Transverse colon (tissue), 4 donors: ENCODE results near the gene WDR64. TPM values are rescaled to one million over a fixed set of nuclear protein-coding genes. Genes with fewer than 3 reads are reported as not detected.

Source experiments
- DNase-seq: peaks from one replicate; pipeline ENCODE4 v3.0.0-alpha.2; 2019
- H3K27ac ChIP-seq, 4 donors: fragments of 200-600 bp; sonication (generic); 2 replicates each; pipeline ENCODE4 v1.5.1; 2016 to 2018; ENCODE audit warnings: inconsistent platforms in 4 of 4
- H3K27me3 ChIP-seq: fragments of 200-600 bp; sonication (generic); 2 replicates; pipeline ENCODE4 v1.5.1; 2017; ENCODE audit warnings: inconsistent platforms
- H3K36me3 ChIP-seq, 4 donors: fragments of 200-600 bp; sonication (generic); 2 replicates each; pipeline ENCODE4 v1.5.1; 2017 to 2019; ENCODE audit warnings: inconsistent platforms in 4 of 4
- H3K4me1 ChIP-seq, 4 donors: fragments of 200-600 bp; sonication (generic); 2 replicates each; pipeline ENCODE4 v1.5.1; 2017 to 2020; ENCODE audit warnings: inconsistent platforms in 4 of 4
- H3K4me3 ChIP-seq, 4 donors: fragments of 200-600 bp; sonication (generic); 1 replicate in 1 of 4; 2 replicates in 3 of 4; pipeline versions ENCODE4 v1.5.1 to v1.6.1; 2017 to 2019; ENCODE audit warnings: inconsistent platforms in 4 of 4
- H3K9me3 ChIP-seq, 2 donors: fragments of 200-600 bp; sonication (generic); 2 replicates each; pipeline ENCODE4 v1.5.1; 2017 to 2019; ENCODE audit warnings: inconsistent platforms in 2 of 2
- CTCF ChIP-seq, 5 experiments: fragments of 200-600 bp in 3 of 5; fragments of 450-650 bp in 2 of 5; sonication (generic) in 3 of 5; IDR thresholded peaks; 1 replicate in 2 of 5; 2 replicates in 3 of 5; pipeline ENCODE4 v1.5.1; 2016 to 2017; ENCODE audit warnings: antibody characterized with exemption in 5 of 5, inconsistent platforms in 3 of 5, mild to moderate bottlenecking in 2 of 5, moderate library complexity in 1 of 5
- EP300 ChIP-seq: sonication (generic); formaldehyde crosslinking; IDR thresholded peaks from one replicate; pipeline ENCODE4 v1.6.1; 2017; ENCODE audit warnings: antibody characterized with exemption, low read depth
- POLR2A ChIP-seq: fragments of 450-650 bp; IDR thresholded peaks from one replicate; pipeline ENCODE4 v1.6.1; 2016; ENCODE audit warnings: antibody characterized with exemption, mild to moderate bottlenecking, moderate library complexity
- POLR2AphosphoS5 ChIP-seq, 3 donors: sonication (generic); formaldehyde crosslinking; IDR thresholded peaks; one replicate each; pipeline ENCODE4 v1.6.1; 2016; ENCODE audit warnings: antibody characterized with exemption in 3 of 3
- WGBS, 2 donors: methylation state at CpG; one replicate each; pipeline ENCODE4 v1.1.5; 2018; ENCODE audit warnings: low coverage in 1 of 2; 5-methylcytosine and 5-hydroxymethylcytosine counted together
- in situ Hi-C, 4 donors: fragments of 200-750 bp; cut with MboI; loops; one replicate each; pipeline versions ENCODE4 v1.15.0 to v1.15.1; 2017; ENCODE audit warnings: low sequenced_read_pairs in 3 of 4, low pct_ligation_motif_present in 1 of 4, low pct_unique_long_range_greater_than_20kb in 1 of 4
- intact Hi-C: fragments of 100-400 bp; cut with DNase I; formaldehyde crosslinking; loops from one replicate; pipeline ENCODE4 v1.15.1; 2023; ENCODE audit warnings: low total_unique reads
- total RNA-seq, 4 donors: library from RNA; depleted of rRNA; stranded (reverse); fragments of >200 nt; gene quantifications; one replicate each; pipeline ENCODE4 v1.1.0, GENCODE V29; 2016

Gene WDR64
- total RNA-seq, 4 donors from 2014 or later = not detected

GRCh38 chr1:241846862-241847539 lies 194.9 kb downstream of the WDR64 start:
- no peak for DNase-seq
- Histone ChIP-seq H3K27ac (peak overlapping the region in 3 of 4 donors; percentile 96 to 99 (median 96)), H3K36me3 (no peaks in the 10 kb centered on the region), H3K4me3 (peak overlapping the region in 3 of 4 donors; percentile 60 to 76 (median 69)), H3K27me3 (no peaks in the 10 kb centered on the region), H3K4me1 (peaks cover 6 to 16% (median 13%) of the 10 kb centered on the region in 4 donors), H3K9me3 (no peaks in the 10 kb centered on the region)
- no peak for TF ChIP-seq EP300
- TF ChIP-seq POLR2A = no peak
- TF ChIP-seq CTCF (IDR thresholded peaks at IDR 0.05) = no peak
- TF ChIP-seq POLR2AphosphoS5 (IDR thresholded peaks at IDR 0.05) = no peak
- in situ Hi-C loops (loop anchor here in 3 of 4 donors (25.0 kb wide), 3 partner anchors 235 to 335 kb away; partner anchors contain the start of genes FH (in 1 of the 3) and KMO (in 1 of the 3)), intact Hi-C loops (no loop called here)
- WGBS, 2 donors = 91 to 100% methylated on average over 3 to 4 of the region's 4 CpGs

GRCh38 chr1:241847540-241847795 lies 195.4 kb downstream of the WDR64 start:
- TF ChIP-seq EP300 (no peak), CTCF (IDR thresholded peaks at IDR 0.05) (no peak), POLR2AphosphoS5 (IDR thresholded peaks at IDR 0.05) (no peak), POLR2A (no peak)
- in situ Hi-C loops = loop anchor here in 3 of 4 donors (25.0 kb wide), 3 partner anchors 235 to 335 kb away; partner anchors contain the start of genes FH (in 1 of the 3) and KMO (in 1 of the 3)
- Histone ChIP-seq H3K27ac (peak overlapping the region; percentile 96 to 99 (median 96)), H3K9me3 (no peaks in the 10 kb centered on the region), H3K4me3 (peak overlapping the region; percentile 60 to 98 (median 72)), H3K4me1 (peaks cover 6 to 16% (median 13%) of the 10 kb centered on the region in 4 donors), H3K36me3 (no peaks in the 10 kb centered on the region), H3K27me3 (no peaks in the 10 kb centered on the region)
- intact Hi-C loops = no loop called here
- DNase-seq = no peak
- 3 to 7% methylated on average over 5 to 6 of the region's 6 CpGs for WGBS, 2 donors

- H3K4me1 ChIP-seq = peaks cover 6 to 16% (median 13%) of the 10 kb centered on the region in 4 donors
- H3K27me3 ChIP-seq = no peaks in the 10 kb centered on the region
- DNase-seq = peak; percentile 88
- peak within 1 kb of the TSS; percentile 60 to 98 (median 72) for H3K4me3 ChIP-seq
- in situ Hi-C loops (loop anchor here in 3 of 4 donors (25.0 kb wide), 3 partner anchors 236 to 336 kb away; partner anchors contain the start of genes FH (in 1 of the 3) and KMO (in 1 of the 3)), intact Hi-C loops (no loop called here)
- H3K9me3 ChIP-seq = no peaks in the 10 kb centered on the region
- TF ChIP-seq EP300 = no peak
- TF ChIP-seq POLR2AphosphoS5 (IDR thresholded peaks at IDR 0.05) = peak in 1 of 3 donors; percentile 32
- TF ChIP-seq CTCF (IDR thresholded peaks at IDR 0.05) = peak in 4 of 5 experiments; percentile 8 to 21 (median 14)
- TF ChIP-seq POLR2A = peak; percentile 17
- WGBS, 2 donors = 0 to 1% methylated on average over 17 to 63 of the region's 68 CpGs
- H3K27ac ChIP-seq = peak within 1 kb of the TSS; percentile 96 to 99 (median 96)
- no peaks in the 10 kb centered on the region for H3K36me3 ChIP-seq
Observed at GRCh38 chr1:241847796-241848685, 196.0 kb downstream of the WDR64 start, which contains the start of gene EXO1. TSS of gene EXO1 (plus strand) at chr1:241848204. CDS start at chr1:241850426, 2,222 bp downstream.
